Measurements from ENCODE around the gene AHNAK2. TPM values are rescaled to one million over a fixed set of nuclear protein-coding genes. Genes with fewer than 3 reads are reported as not detected.

AHNAK2 gene
- total and polyA plus RNA-seq, 8 donors, result 0.75 to 2.4 (median 1.4) TPM

DNA sequence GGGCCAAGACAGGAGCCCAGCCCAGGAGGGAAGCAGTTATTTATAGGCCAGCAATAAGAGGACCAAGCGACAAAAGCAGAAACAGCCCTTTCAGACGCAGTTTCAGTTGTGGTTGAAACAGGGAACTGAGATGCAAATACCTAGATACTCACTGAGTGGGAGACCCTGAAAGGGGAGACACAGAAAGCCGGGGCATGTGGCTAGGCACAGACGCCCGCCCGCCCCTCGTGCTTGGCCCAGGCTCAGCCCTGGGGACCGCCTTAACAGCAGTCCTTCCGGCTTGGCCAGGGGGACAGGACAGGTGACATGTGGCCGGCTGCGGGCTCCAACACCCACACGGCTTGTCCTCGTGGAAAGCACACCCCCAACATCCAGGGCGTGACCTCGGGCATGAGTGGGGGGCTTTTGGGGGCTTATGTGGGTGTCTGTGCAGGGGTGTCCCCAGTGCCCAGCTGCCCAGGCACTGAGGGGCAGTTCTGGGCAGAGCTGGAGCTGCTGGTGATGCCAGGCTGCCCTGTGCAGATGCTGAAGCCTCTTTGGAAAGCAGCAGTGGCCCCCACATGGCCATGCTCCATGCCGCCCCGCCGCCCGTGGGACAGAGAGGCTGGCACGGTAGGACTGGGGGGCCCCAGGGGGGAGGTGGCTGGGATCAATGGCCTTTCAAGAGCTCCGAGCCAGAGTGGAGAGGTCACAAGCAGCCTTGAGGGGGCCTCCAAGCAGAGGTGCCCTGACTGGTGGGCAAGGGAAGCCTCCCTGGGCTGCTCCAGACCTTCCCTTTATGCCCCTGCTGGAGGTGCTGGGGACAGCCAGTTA is 51.3 kb downstream of the AHNAK2 start:
- TF ChIP-seq, protein P1, sequence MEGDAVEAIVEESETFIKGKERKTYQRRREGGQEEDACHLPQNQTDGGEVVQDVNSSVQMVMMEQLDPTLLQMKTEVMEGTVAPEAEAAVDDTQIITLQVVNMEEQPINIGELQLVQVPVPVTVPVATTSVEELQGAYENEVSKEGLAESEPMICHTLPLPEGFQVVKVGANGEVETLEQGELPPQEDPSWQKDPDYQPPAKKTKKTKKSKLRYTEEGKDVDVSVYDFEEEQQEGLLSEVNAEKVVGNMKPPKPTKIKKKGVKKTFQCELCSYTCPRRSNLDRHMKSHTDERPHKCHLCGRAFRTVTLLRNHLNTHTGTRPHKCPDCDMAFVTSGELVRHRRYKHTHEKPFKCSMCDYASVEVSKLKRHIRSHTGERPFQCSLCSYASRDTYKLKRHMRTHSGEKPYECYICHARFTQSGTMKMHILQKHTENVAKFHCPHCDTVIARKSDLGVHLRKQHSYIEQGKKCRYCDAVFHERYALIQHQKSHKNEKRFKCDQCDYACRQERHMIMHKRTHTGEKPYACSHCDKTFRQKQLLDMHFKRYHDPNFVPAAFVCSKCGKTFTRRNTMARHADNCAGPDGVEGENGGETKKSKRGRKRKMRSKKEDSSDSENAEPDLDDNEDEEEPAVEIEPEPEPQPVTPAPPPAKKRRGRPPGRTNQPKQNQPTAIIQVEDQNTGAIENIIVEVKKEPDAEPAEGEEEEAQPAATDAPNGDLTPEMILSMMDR (IDR thresholded peaks at IDR 0.05), result no peak
- FAIRE-seq, result no peak
- intact Hi-C loops (cut with DNase I), result no loop called here
- DNase-seq, result peak in 2 of 6 donors; percentile 55 to 57
- Histone ChIP-seq H3K4me3 (no peak overlapping the region), H3K27ac (no peak overlapping the region), H3K27me3 (no peaks in the 10 kb centered on the region), H3K36me3 (no peaks in the 10 kb centered on the region), H3K9me3 (no peaks in the 10 kb centered on the region), H3K4me1 (no peaks in the 10 kb centered on the region)
- ATAC-seq, result peak in 2 of 4 donors; percentile 17 to 21
- 77% methylated on average over 21 of the region's 21 CpGs for WGBS, 2 donors

DNA sequence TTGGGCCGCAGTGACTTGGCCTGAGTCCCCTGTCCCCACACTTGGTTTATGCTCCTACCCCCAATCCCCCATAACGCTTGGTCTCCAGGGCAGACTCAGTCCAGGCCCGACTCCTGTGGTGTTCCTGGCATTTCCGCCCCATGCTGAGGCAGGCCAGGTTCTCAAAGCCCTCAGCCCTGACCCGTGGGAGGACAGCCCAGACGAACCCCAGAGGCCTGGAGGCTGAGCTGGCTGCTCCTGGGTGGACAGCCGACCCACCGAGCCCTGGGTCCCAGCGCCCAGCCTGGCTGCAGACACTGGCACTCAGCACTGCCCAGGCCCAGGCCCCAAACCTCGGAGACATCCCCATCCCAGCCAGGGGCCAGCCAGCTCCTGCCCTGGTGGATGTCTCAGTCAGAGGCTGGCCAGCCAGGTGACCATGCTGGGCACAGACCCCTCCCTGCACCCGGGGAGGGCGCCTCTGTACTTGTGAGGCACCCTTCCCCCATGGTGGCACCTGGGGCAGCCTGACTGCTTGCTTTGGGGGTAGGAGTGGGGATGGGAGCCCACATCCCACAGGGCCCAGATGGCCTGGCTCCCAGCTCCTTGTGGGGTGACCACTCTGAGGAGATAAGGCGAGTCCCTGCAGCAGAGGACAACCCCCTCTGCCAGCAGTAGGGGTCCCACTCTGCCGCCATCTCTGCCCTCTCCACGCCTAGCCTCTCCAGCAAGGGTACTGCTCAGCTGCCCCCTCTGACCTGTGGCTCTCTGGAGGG is 52.1 kb downstream of the AHNAK2 start:
- TF ChIP-seq, protein P1 (IDR thresholded peaks at IDR 0.05), result no peak
- Histone ChIP-seq H3K27ac (no peak overlapping the region), H3K4me1 (no peaks in the 10 kb centered on the region), H3K27me3 (no peaks in the 10 kb centered on the region), H3K9me3 (no peaks in the 10 kb centered on the region), H3K4me3 (no peak overlapping the region), H3K36me3 (no peaks in the 10 kb centered on the region)
- DNase-seq (peak in 2 of 6 donors; percentile 46 to 72), ATAC-seq (no peak), FAIRE-seq (no peak)
- 83 to 91% methylated on average over 12 to 15 of the region's 15 CpGs for WGBS, 2 donors
- intact Hi-C loops (cut with DNase I), result no loop called here

DNA sequence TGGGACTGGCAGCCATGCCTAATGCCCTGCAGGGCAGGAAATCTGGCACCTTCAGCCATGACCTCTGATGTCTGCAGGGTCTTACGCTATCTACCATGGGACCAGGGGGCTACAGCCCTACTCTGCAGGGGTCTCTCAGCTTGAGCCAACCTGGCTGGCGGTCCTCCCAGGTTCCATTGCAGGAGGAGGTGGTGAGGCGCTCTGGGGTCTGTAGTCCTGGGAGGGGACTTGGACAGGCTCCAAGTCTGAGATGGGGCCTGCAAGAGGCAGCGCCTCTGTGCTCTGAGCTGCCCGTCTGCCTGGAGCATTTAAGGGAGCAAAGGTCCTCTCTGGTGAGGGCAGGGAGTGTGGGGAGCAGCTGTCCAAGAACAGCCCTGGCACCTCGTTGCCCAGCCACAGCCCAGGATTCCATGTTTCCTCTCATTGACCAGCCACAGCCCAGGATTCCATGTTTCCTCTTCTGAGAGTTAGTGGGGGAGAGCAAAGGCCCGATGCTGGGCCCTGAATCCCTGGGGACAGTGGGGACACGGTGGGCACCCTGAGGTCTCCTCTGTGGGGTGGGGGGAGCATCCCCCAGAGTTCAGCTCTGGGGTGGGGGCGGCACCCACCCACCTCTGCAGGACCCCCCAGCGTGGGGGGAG is 52.8 kb downstream of the AHNAK2 start:
- Histone ChIP-seq H3K36me3 (no peaks in the 10 kb centered on the region), H3K4me1 (no peaks in the 10 kb centered on the region), H3K4me3 (no peak overlapping the region), H3K27ac (no peak overlapping the region), H3K27me3 (no peaks in the 10 kb centered on the region), H3K9me3 (no peaks in the 10 kb centered on the region)
- ATAC-seq (no peak), DNase-seq (peak in 1 of 6 donors; percentile 61), FAIRE-seq (no peak)
- intact Hi-C loops (cut with DNase I), result no loop called here
- TF ChIP-seq, protein P1 (IDR thresholded peaks at IDR 0.05), result no peak
- 74 to 82% methylated on average over 10 of the region's 10 CpGs for WGBS, 2 donors

DNA sequence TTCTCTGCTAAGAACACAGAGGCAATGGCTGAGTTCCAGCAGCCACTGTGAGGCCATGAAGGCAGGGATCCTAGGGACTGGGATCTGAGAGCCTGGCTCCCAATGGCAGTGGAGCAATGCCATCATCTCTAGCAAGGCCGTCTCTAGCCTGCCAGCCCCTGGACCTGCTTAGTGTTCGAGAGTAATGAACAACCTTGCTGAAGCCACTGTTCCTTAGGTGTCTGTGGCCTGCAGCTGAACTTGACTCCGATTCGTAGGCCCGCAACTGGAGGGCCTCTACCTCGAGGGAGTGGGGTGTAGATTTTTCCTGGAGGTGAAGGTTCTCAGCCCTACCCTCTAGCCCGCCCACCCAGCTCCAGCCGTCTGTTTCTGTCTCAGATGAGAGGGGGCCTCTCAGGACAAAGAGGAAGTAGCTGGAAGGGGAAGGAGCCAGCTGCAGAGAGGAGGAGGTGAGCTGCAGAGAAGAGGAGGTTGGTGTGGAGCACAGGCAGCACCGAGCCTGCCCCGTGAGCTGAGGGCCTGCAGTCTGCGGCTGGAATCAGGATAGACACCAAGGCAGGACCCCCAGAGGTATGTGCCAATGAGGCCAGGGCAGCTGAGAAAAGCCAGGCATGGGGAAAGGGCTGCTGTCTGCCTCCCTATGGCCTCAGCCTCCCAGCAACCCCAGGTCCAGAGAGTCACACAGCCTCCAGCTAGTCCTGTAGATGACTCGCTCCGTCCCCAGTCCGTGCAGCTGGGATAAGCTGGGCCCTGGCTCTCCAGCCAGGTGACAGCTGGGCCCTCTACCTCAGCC is 53.6 kb downstream of the AHNAK2 start, which contains the start of gene PLD4:
TSS of gene PLD4 (plus strand) at position 459 of the 793 bp plus-strand sequence. CDS start 2,262 bp downstream, outside the sequence.
- no peaks in the 10 kb centered on the region for H3K27me3 ChIP-seq
- TF ChIP-seq, protein P1 (IDR thresholded peaks at IDR 0.05), result no peak
- no peaks in the 10 kb centered on the region for H3K4me1 ChIP-seq
- H3K27ac ChIP-seq, result no peak within 1 kb of the TSS
- intact Hi-C loops (cut with DNase I), result no loop called here
- DNase-seq, result peak in 2 of 6 donors; percentile 37 to 53
- no peaks in the 10 kb centered on the region for H3K9me3 ChIP-seq
- WGBS, 2 donors, result 80 to 87% methylated on average over 14 of the region's 14 CpGs
- H3K36me3 ChIP-seq, result no peaks in the 10 kb centered on the region
- H3K4me3 ChIP-seq, result no peak within 1 kb of the TSS
- peak in 1 of 4 donors; percentile 24 for ATAC-seq
- FAIRE-seq, result no peak

Data from pancreas (tissue), 10 donors.